Kidney (tissue), 14 donors: Measurements from ENCODE around the gene FASN. TPM values are rescaled to one million over a fixed set of nuclear protein-coding genes. Genes with fewer than 3 reads are reported as not detected.
A peak's percentile ranks its signal among the peaks of the same experiment; 100 is the strongest.

ENCODE experiments used
- DNase-seq, 5 donors: peaks; one replicate each; pipeline ENCODE4 v3.0.0-alpha.2; 2013 to 2020
- FAIRE-seq: peaks from 2 replicates; lab custom pipeline; 2012; peaks lifted over from hg19 to GRCh38; lab: Jason Lieb, UNC
- H3K27ac ChIP-seq, 2 donors: one replicate each; pipeline ENCODE4 v1.7.0; 2013; ENCODE audit warnings: low read depth in 2 of 2, low read length in 2 of 2, inconsistent platforms in 1 of 2
- H3K27me3 ChIP-seq: one replicate; pipeline ENCODE4 v1.7.1; 2013; ENCODE audit warnings: low read length, inconsistent platforms; ENCODE audit not compliant: control insufficient read depth, insufficient read depth
- H3K36me3 ChIP-seq, 3 donors: one replicate each; pipeline versions ENCODE4 v1.7.0 to v1.7.1; 2013; ENCODE audit warnings: low read length in 3 of 3, control low read depth in 1 of 3, inconsistent platforms in 1 of 3; ENCODE audit not compliant: insufficient read depth in 3 of 3, control insufficient read depth in 2 of 3
- H3K4me1 ChIP-seq, 3 donors: one replicate each; pipeline versions ENCODE4 v1.7.0 to v1.7.1; 2013; ENCODE audit warnings: low read length in 3 of 3, inconsistent platforms in 1 of 3, low read depth in 1 of 3; ENCODE audit not compliant: control insufficient read depth in 2 of 3, insufficient read depth in 2 of 3
- H3K4me3 ChIP-seq, 3 donors: one replicate each; pipeline versions ENCODE4 v1.7.0 to v1.8.1; 2013; ENCODE audit warnings: low read length in 3 of 3, control low read depth in 1 of 3, inconsistent platforms in 1 of 3
- H3K9ac ChIP-seq, 3 donors: one replicate each; pipeline versions ENCODE4 v1.7.0 to v1.7.1; 2013; ENCODE audit warnings: low read length in 3 of 3, control low read depth in 1 of 3, inconsistent platforms in 1 of 3
- H3K9me3 ChIP-seq, 3 donors: one replicate each; pipeline versions ENCODE4 v1.7.0 to v1.7.1; 2013; ENCODE audit warnings: low read length in 3 of 3, control low read depth in 1 of 3, inconsistent platforms in 1 of 3; ENCODE audit not compliant: control insufficient read depth in 2 of 3, insufficient read depth in 1 of 3
- intact Hi-C: fragments of 100-400 bp; cut with DNase I; formaldehyde crosslinking; loops from one replicate; pipeline ENCODE4 v1.11.1; 2022
- polyA plus RNA-seq: library from polyadenylated mRNA; stranded (reverse); fragments of 350-450 nt; fragmentation: Illumina TruSeq; extraction: RNeasy Lipid Tissue Mini Kit (QIAGEN cat#74804); gene quantifications from one replicate; pipeline ENCODE4 v1.2.3, GENCODE V29; 2014; ENCODE audit warnings: low read depth, low replicate concordance; ENCODE audit not compliant: insufficient read depth
- total RNA-seq: library from RNA; stranded (reverse); fragmentation: NEBNext Ultra II Directional; extraction: Animal tissue kit (Norgen Biotek cat#: 25700); gene quantifications from one replicate; pipeline ENCODE4 v1.2.1, GENCODE V29; 2021
- TF ChIP-seq, protein P1 (sequence below): IDR thresholded peaks from 3 replicates; pipeline ENCODE4 v1.5.1; 2012; ENCODE audit warnings: mild to moderate bottlenecking, moderate library complexity, borderline replicate concordance; ENCODE audit not compliant: insufficient read depth; ENCODE audit errors: extremely low read depth
- donor health status: control.
- donor health status: control.
- donor health status: control.
- donor health status: control.
- donor health status: control.
- donor health status: DM: yes; HTN: yes; CAD: no.
- donor health status: Normal renal cell carcinoma (clear cell type).

FASN gene
- total and polyA plus RNA-seq, 2 donors from 2014 or later = 13.6 to 43.3 TPM

GRCh38 chr17:82031885-82032627 lies 66.0 kb downstream of the FASN start:
- intact Hi-C loops = loop anchor here (10.0 kb wide), 1 partner anchor 123 kb away; no protein-coding TSS in a partner anchor
- H3K27me3 ChIP-seq = no peaks in the 10 kb centered on the region
- H3K27ac ChIP-seq = no peak overlapping the region
- peaks cover 0 to 7% (median 0%) of the 10 kb centered on the region in 3 donors for H3K36me3 ChIP-seq
- TF ChIP-seq, protein P1, sequence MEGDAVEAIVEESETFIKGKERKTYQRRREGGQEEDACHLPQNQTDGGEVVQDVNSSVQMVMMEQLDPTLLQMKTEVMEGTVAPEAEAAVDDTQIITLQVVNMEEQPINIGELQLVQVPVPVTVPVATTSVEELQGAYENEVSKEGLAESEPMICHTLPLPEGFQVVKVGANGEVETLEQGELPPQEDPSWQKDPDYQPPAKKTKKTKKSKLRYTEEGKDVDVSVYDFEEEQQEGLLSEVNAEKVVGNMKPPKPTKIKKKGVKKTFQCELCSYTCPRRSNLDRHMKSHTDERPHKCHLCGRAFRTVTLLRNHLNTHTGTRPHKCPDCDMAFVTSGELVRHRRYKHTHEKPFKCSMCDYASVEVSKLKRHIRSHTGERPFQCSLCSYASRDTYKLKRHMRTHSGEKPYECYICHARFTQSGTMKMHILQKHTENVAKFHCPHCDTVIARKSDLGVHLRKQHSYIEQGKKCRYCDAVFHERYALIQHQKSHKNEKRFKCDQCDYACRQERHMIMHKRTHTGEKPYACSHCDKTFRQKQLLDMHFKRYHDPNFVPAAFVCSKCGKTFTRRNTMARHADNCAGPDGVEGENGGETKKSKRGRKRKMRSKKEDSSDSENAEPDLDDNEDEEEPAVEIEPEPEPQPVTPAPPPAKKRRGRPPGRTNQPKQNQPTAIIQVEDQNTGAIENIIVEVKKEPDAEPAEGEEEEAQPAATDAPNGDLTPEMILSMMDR = no peak
- no peak overlapping the region for H3K4me3 ChIP-seq
- no peaks in the 10 kb centered on the region for H3K9me3 ChIP-seq
- peaks cover 0 to 24% (median 0%) of the 10 kb centered on the region in 3 donors for H3K4me1 ChIP-seq
- H3K9ac ChIP-seq = peak overlapping the region in 1 of 3 donors; percentile 12
- DNase-seq (peak in 2 of 5 donors; percentile 54 to 81), FAIRE-seq (no peak)

DNA sequence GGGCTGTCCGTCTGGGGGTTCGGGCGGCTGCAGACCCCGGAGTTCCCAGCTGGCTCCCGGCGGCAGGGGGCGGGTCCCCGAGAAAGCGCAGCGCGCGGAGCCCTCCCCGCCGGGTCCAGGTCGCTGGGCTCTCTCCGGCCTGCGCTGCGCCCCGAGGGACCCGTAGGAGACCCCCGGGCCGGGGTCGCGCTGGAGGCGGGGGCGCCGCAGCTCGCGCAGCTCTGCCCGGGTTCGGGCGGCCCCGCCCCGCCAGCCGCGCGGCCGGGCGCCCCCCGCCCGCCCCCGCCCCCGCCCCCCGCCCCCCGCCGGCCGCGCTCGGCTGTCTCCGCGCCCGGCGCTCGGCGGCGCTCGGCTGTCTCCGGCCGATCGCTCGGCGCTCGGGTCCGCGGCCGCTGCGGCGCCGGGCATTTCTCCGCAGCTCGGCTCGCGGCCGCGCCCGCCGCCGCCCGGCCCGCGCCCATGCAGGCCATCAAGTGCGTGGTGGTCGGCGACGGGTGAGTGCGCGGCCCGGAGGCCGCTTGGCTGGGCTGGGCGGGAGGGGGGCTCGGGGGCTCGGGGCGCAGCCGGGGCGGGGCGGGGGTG lies 66.6 kb downstream of the FASN start, which contains the start of gene RAC3:
Gene RAC3, plus strand, starts transcription at position 376 of the 582 bp plus-strand sequence. Its CDS starts 84 bp downstream, at position 460.
- no peak within 1 kb of the TSS for H3K27ac ChIP-seq
- FAIRE-seq (no peak), DNase-seq (peak in 1 of 5 donors; percentile 71)
- no peaks in the 10 kb centered on the region for H3K27me3 ChIP-seq
- TF ChIP-seq, protein P1 = no peak
- peaks cover 0 to 7% (median 0%) of the 10 kb centered on the region in 3 donors for H3K36me3 ChIP-seq
- H3K9ac ChIP-seq = peak within 1 kb of the TSS in 1 of 3 donors; percentile 12
- peak within 1 kb of the TSS in 1 of 3 donors; percentile 41 for H3K4me3 ChIP-seq
- intact Hi-C loops = loop anchor here (10.0 kb wide), 1 partner anchor 123 kb away; no protein-coding TSS in a partner anchor
- no peaks in the 10 kb centered on the region for H3K9me3 ChIP-seq
- H3K4me1 ChIP-seq = peaks cover 0 to 21% (median 0%) of the 10 kb centered on the region in 3 donors

DNA sequence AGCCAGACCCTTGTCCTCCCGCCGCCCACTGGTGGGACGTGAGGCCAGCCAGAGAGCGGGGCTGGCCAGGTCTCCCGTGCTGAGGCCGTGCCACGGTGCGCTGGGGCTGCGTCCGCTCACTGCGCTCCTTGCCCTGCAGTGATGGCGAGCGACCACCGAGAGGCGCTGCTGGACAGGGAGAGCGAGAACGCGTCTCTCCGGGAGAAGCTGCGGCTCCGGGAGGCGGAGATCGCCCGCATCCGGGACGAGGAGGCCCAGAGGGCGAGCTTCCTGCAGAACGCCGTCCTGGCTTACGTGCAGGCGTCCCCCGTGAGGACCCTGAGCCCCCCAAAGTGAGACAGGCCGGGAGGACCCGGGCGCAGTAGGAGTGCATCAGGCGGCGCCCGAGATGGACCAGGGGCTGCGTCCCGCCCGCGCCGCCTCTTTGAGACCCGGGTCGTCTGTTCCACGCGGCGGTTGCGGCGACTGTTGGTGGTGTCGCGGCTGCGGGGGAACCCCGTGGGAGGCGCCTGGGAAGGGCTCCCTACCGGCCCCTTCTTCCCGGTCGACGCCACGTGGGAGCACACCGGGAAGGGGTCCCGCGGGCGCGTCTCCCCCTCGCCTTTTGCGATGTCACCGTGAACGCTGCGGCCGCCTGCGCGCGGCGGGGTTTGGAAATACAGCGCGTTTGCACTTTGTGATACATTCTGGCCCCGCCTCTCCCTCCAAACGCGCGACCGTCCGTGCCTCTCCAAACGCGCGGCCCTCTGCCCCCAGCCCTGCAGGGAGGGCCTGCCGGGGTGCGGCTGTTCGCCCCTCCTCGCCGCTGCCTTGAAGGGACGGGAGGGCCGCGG lies 67.3 kb downstream of the FASN start:
- peaks cover 0 to 18% (median 0%) of the 10 kb centered on the region in 3 donors for H3K4me1 ChIP-seq
- H3K27ac ChIP-seq = no peak overlapping the region
- no peaks in the 10 kb centered on the region for H3K27me3 ChIP-seq
- H3K36me3 ChIP-seq = peaks cover 0 to 7% (median 0%) of the 10 kb centered on the region in 3 donors
- FAIRE-seq = no peak
- no peaks in the 10 kb centered on the region for H3K9me3 ChIP-seq
- no peak overlapping the region for H3K9ac ChIP-seq
- H3K4me3 ChIP-seq = peak overlapping the region in 1 of 3 donors; percentile 41
- intact Hi-C loops = loop anchor here (10.0 kb wide), 1 partner anchor 124 kb away; no protein-coding TSS in a partner anchor
- TF ChIP-seq, protein P1 = peak; percentile 99
- DNase-seq = peak; percentile 83 to 94 (median 90)
